KBM-7 (cell line): ENCODE measurements around the gene ZNF608.

ENCODE experiments used
- DNase-seq: peaks from one replicate; pipeline ENCODE4 v3.0.0-alpha.2; 2015
- in situ Hi-C: fragments of 300-500 bp; cut with MboI; formaldehyde crosslinking; loops from 2 replicates; pipeline ENCODE4 v1.14.3; 2020; ENCODE audit warnings: low sequenced_read_pairs, low pct_unique_long_range_greater_than_20kb, mixed read lengths

Gene ZNF608, protein sequence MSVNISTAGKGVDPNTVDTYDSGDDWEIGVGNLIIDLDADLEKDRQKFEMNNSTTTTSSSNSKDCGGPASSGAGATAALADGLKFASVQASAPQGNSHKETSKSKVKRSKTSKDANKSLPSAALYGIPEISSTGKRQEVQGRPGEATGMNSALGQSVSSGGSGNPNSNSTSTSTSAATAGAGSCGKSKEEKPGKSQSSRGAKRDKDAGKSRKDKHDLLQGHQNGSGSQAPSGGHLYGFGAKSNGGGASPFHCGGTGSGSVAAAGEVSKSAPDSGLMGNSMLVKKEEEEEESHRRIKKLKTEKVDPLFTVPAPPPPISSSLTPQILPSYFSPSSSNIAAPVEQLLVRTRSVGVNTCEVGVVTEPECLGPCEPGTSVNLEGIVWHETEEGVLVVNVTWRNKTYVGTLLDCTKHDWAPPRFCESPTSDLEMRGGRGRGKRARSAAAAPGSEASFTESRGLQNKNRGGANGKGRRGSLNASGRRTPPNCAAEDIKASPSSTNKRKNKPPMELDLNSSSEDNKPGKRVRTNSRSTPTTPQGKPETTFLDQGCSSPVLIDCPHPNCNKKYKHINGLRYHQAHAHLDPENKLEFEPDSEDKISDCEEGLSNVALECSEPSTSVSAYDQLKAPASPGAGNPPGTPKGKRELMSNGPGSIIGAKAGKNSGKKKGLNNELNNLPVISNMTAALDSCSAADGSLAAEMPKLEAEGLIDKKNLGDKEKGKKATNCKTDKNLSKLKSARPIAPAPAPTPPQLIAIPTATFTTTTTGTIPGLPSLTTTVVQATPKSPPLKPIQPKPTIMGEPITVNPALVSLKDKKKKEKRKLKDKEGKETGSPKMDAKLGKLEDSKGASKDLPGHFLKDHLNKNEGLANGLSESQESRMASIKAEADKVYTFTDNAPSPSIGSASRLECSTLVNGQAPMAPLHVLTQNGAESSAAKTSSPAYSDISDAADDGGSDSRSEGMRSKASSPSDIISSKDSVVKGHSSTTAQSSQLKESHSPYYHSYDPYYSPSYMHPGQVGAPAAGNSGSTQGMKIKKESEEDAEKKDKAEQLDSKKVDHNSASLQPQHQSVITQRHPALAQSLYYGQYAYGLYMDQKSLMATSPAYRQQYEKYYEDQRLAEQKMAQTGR (N-terminal part only)

DNA sequence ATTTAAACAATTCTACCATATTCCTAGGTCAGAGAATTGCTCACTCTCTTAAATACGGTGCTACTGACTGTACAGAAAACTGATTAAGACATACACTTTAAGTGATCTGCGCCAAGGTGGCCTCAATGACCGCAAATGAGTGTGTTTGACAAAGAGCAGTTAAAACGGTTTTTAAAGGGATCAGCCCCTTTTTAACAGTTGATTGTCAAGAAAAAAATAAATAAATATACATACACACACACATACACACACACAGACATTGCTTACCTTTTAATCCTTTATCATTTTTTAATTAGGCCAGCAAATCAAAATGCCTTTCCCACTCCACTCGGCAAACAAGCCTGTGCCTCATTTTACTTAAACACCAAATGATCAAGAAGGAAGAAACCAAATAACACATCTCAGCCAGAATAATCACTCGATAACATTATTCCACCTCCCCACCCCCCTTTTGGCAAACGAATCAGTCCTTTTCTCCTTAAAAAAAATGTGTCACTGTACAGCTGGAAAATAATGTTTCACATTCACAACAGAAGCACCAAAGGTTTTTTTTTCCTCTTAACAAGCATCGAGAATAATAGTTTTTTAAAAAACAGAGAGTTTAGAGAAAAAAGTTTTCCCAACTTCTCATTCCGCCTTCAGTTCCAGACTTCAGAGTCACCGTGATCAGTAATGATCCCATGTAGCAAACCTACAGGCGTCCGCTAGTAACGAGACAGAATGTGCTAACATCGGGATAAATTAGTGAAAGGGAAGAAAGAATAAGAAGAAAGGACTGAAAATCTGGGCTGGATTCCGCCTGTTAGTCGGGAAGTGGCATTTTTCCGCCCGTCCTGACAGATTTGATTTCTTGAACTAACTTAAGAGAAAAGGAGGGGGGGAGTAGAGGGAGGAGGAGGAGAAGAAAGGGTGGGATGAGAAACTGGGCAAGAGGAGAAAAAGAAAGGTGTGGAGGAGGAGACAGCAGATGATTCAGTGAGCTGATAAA lies at the start of gene ZNF608:
TSS of gene ZNF608 (minus strand) at position 712 of the 988 bp plus-strand sequence. CDS start 1,650 bp downstream, outside the sequence.
- in situ Hi-C loops = no loop called here

DNA sequence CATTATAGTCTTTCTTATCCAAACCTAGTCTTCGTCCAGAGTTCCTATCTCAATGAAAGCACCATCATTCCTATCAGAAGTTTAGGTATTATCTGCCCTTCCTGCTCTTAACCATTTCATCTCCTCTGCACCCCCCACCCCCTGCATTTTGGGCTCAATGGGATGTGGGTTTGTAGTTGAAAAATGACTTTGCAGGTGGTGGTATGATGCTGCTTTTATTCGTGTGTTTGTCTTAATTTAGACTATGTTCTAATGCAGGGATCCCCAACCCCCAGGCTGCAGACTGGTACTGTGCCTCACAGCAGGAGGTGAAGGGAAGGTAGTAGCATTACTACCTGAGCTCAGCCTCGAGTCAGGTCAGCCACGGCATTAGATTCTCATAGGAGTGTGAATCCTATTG lies 49.4 kb upstream of the ZNF608 start:
- no peak for DNase-seq
- in situ Hi-C loops = no loop called here

More for the DNA sequence above, at the start of gene ZNF608:
- DNase-seq = peak; percentile 50

DNA sequence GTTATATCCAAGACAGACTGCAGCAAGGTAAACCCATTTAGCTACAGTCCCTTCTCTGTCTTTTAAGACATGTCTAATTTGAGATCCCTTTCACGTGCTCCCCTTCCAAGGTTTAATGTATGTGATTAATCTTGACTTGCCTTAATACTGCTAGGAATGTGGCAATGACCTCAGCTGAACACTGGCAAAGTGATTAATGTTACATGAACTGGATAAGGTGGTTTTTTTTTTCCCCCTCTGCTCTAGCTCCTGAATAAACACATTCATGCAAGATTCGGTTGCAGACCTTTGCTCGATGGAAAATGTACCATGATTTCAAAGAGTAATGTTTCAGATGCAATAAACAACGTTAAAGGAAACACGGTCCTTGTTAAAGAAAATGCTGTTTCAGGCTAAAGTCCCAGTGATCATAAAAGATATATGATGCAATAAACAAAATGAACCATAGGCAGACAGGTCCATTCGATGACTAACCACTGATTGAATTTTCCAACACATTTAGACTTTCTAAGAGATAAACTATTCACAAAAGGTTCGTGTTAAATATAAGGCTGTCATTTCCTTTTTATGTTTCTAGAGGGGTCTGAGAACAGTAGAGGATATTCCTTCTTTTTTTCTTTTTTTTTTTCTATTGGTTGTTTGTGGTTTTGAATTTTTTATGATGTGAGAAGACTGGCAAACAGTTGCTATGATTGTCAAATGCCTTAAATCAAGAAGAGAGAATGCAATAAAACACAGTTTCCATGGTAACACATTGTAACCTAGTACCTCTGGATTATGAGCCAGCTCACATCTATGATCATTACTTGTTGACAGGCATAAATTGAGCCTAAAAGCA lies 44.7 kb upstream of the ZNF608 start:
- DNase-seq = no peak
- in situ Hi-C loops = no loop called here

DNA sequence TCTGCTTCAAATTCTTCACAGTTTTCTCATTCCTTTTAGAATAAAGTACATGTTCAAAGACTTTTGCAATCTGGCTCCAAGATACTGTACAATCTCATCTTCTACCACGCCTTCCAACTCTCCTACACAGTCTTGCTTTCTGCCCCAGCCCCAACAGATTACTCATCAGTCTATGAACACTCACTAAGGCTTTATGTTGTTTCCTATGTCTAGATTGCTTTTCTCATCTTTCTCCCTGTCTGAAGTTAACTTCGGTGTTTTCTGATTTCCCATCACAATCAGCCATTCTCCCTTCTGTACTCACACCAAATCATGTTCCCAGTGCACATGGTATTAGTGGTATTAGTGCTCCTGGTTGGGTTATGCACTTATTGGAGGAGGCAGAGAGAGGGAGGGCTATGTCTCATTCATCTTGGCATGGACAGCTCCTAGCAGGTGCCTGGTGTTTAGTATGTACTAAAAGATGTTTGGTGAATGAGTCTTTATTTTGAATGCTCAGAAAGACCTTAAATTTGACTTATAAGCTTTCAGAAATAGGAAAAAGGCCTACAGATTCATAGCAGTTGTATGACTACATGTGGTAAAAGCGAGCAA lies 44.0 kb upstream of the ZNF608 start:
- in situ Hi-C loops = no loop called here
- no peak for DNase-seq

DNA sequence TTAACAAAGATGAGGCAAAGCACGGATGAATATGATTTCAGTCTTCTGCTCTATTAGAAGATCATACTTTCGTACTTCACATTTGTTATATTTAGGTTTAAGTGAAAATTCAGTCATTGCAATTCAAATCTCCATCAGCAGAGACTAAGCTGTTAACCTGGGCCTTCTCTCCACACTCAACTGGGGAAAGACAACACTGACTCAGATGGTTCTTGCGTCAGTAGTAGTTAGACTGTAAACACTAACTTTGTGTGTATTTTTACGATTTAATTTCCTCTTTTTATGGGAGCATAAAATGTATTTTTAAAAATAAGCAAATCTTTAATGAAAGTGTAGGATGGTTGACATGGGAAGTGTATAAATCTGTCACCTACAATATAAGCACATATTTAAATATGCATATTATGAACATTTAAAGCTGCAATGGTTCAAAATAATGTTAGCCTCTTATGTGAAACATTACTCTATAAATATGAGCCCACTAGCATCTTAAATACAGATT lies 42.7 kb upstream of the ZNF608 start:
- DNase-seq = no peak
- in situ Hi-C loops = no loop called here

DNA sequence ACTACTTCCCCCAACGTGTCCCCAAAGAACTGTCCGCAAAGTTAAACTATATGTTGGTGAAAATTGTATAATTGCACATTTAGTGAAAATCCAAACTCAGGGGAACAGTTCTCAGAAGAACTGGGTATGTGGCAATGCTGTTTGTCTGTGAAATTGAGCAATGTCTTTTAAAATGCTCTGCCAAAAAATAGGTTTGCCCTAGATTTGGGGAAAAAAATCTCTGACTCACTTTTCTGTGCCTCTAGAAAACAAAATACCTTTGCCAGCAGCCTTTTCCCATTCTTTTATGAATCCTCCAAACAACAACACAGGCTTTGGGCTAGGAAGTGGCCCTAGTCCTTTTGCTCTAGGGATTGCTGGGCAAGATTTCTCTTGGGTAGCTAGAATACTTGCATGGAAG lies 37.4 kb upstream of the ZNF608 start:
- no peak for DNase-seq
- in situ Hi-C loops = no loop called here

DNA sequence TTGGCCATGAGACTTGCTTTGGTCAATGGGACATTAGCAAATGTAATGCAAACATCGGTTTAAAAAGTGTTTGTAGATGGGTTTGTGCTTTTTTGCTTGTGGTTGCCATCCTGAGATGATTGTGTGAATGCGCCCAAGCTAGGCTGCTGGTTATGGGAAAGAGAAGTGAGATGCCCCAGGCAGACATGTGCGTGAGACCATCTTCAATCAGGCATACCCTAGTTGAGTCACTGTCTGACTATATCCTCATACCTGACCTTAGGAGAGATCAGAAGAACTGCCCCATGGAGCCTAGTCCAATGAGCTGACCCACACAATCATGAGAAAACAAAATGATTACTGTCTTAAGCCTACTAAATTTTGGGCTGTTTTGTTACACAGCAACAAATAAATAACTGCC lies 36.8 kb upstream of the ZNF608 start:
- DNase-seq = no peak
- in situ Hi-C loops = no loop called here

DNA sequence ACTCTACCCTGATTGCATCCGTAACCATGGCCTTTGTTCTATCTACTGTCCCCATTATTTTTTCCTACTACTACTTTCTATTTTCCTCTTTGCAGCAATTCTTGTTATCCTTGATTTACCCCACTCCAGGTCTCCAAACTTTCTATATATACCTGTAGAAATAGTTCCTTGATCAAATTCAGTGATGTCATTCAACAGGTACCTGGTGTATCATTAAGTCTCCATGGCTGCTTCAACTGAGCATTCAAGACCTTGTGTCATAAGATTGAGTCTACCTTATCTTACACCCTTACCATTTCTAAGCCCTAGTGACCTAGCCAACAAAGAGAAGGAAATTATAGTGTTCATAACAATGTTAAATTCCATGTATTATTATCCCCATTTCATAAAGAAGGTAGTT lies 35.8 kb upstream of the ZNF608 start:
- in situ Hi-C loops = no loop called here

DNA sequence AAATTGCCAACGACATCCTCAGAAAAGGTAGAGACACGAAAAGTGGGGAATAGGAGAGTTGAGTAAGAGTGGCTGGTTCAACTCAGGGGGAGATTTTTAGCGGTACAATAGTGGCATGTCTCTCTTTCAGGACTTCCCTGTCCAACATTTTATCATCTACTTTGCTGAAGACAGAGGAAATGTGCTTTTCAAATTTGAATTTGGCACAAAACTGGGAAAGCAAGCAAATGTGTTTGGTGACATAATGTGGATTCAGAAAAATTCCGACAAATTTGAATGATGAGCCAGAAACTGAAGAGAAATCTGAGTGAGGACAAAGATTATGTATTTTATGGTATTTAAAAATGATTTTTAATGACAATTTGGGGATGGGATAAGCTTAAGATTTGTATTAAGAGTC lies 33.6 kb upstream of the ZNF608 start:
- DNase-seq = no peak
- in situ Hi-C loops = no loop called here

More for the DNA sequence above, 35.8 kb upstream of the ZNF608 start:
- no peak for DNase-seq

DNA sequence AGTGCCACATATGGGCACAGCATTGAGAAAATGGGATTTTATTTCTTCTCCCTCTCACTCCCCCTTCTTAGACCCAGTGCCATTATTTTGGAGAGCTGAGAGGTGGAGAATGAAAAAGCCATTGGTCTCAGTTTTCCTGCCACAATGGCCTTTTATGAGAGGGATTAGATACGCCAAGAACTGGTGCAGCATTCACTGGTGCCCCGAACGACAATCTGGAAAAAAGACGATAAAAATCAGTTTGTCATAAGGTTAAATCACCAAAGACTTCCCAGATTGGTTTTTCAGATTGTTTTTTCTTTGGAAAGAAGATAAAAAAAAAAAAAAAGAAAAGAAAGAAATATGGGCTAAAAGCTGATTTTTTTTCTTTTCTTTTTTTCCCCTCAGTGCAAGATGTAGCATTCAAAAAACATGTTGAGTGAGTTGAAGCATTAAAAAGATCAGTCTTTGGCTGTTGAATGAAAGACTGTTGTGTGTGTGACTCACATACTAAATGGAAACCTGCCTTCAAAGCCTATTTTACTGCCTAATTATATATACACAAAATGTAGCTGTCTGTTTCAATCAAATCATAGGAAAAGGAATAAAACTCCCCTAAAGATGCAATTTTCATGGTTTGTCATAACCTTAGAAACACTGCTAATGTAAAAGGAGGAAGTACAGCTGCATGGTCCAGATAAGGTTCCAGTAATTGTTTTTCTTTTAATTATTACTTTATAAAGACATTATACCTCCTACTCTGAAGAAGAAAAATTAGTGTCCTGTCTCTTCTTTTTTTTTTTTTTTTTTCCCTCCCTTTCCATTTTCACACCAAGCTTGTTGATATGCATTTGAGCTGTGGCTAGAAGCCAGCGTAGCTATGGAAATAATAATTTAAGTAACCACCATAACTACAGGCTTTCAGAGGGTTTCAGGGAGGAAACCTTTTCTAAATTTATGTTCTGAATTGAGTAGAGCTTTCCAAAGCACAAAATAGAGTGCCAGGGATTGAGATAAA lies 27.2 kb upstream of the ZNF608 start:
- in situ Hi-C loops = no loop called here

DNA sequence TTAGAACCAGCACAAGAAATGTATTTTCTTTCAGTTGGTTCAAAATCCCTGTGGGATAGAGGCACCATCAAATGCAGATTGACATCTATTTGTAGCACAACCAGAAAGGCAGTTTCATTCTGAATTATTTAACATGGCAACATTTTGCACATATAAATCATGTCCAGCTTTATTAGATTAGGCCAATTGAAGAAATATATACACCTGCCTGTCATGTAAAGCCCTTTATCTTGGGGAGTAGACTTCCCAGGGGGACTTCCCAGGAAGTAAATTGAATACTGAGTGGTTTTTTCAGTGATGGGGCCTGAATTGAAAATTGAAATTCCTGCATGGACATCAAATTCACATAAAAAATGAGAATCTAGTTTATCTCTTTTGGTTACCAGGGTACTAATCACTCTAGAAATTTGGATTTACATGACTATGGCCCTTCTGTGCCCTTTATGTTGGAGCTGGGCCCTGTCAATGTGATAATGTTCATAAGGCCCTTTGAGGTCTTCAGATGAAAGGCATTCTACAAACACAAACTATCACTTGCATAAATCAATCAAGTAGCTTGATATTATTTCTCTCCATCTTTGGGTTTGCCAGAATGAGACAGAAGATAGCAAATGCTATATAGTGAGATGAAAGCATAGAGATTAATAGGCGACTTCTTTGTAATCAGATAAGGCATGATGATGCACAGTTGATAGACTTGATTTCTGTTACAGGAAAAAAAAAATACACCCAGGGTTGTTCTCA lies 26.2 kb upstream of the ZNF608 start:
- in situ Hi-C loops = no loop called here
- DNase-seq = no peak

More for the DNA sequence above, 27.2 kb upstream of the ZNF608 start:
- DNase-seq = peak; percentile 72

DNA sequence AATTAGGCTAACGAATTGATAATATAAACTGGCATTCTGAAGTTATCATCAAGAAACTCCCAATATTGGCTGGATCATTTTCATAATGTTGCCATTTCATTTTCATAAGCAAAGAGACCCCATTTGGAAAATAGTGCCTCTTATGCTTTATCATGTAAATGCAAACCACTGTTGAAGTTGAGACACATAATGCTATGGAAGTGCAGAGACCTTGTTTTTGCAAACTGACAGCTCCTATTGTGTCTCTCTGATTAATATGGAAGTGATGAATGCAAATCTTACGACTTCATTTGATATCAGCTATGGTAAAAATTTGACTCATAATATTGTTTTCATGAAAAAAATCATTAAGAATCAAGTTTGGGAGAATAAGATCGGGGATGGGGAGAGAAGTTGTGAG lies 25.3 kb upstream of the ZNF608 start:
- DNase-seq = no peak
- in situ Hi-C loops = no loop called here

DNA sequence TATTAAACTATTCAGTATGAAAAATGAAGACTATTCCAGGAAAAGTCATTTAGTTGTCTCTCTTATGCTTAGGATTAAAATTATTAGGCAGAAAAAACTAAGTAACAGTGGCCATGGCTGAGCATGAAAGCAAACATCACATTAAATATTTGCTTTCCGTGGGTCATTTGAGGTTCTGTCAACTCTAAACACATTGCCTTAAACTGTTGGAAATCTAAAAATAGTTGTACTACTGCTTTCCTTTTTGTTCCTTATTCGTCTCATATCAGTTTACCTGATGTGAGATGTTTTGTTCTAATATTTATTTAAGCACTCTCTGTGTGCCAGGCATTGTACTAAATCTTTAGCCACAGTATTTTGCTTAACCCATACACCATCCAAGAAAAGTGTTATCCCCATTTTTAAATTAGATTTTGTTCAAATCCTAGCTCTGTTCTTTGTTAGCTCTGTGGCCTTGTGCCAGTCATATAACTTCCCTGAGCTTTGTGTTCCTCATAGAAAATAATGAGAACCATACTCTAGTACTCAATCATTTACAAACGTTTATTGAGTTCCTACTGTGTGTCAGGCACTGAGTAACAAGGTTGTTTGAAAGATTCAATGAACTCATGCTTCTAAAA lies 18.7 kb upstream of the ZNF608 start:
- DNase-seq = no peak
- in situ Hi-C loops = no loop called here

DNA sequence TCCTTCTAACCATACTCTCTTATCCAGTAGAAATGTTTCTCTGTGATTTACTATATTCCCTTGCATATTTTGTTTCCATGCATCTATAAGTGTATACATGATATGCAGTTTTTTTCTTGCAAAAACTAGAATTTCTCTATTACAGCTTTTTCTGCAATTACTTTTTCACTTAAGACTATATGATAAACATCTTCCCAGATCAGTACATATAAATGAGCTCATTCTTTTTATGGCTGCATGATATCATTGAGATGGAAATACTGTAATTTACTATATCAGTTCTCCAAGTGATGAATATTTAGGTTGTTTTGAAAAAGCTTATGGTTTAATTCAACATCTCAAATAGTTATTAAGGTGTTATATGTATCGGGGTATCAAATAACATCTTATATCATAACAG lies 18.1 kb upstream of the ZNF608 start:
- DNase-seq = no peak

DNA sequence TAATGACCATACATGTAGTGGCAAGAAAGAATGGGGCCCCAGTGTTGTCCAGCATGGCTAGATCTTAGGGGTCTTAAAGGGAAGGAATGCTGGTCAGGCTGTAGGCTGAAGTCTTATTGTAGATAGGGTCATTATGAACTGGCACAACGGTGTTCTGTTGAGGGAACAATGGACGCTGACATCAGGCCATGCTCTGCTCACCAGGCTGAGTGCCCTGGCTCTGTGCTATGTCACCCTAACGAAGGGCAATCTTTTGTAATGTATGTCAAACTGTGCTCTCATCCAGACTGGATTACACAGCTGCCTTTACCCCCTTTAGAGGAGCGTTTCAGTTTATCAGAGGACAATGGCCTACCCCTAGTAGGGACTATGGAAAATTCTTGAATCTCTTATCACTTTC lies 14.6 kb upstream of the ZNF608 start:
- DNase-seq = no peak
- in situ Hi-C loops = no loop called here

More for the DNA sequence above, 18.1 kb upstream of the ZNF608 start:
- in situ Hi-C loops = no loop called here
